HL-60 (cell line): Measurements from ENCODE around the gene INSRR.

Experiments
- DNase-seq, 2 experiments: peaks; one replicate each; pipeline ENCODE4 v3.0.0-alpha.2; 2010 to 2020; ENCODE audit warnings: low read depth in 1 of 2, low spot score in 1 of 2
- H3K27ac ChIP-seq: fragments of 250-450 bp; sonication (Bioruptor Pico); replicated peaks from 2 replicates; pipeline ENCODE4 v1.5.1; 2020; ENCODE audit warnings: mild to moderate bottlenecking, moderate library complexity
- H3K27me3 ChIP-seq: fragments of 250-450 bp; sonication (Bioruptor Pico); 2 replicates; pipeline ENCODE4 v1.5.1; 2021; ENCODE audit warnings: mild to moderate bottlenecking, moderate library complexity; ENCODE audit not compliant: insufficient read depth, poor library complexity, severe bottlenecking
- H3K4me3 ChIP-seq: replicated peaks from 2 replicates; pipeline ENCODE4 v1.5.1; 2011; ENCODE audit warnings: mild to moderate bottlenecking, control low read depth, low read length; ENCODE audit not compliant: insufficient read depth
- CTCF ChIP-seq: IDR thresholded peaks from one replicate; pipeline ENCODE4 v1.5.1; 2011; ENCODE audit warnings: low read length, control low read depth, inconsistent platforms; ENCODE audit not compliant: insufficient read depth
- GABPA ChIP-seq: IDR thresholded peaks from 2 replicates; pipeline ENCODE4 v1.6.1; 2012; ENCODE audit warnings: low read depth
- POLR2AphosphoS5 ChIP-seq: IDR thresholded peaks from 2 replicates; pipeline ENCODE4 v1.6.1; 2012; ENCODE audit warnings: low read depth
- SPI1 ChIP-seq: IDR thresholded peaks from 2 replicates; pipeline ENCODE4 v1.6.1; 2012; ENCODE audit warnings: low read depth, mild to moderate bottlenecking, borderline replicate concordance
- TF ChIP-seq, protein P1 (sequence below): IDR thresholded peaks from 2 replicates; pipeline ENCODE4 v1.6.1; 2012; ENCODE audit warnings: low read depth; ENCODE audit not compliant: insufficient replicate concordance

INSRR gene

GRCh38 chr1:156853761-156854160 lies 5.2 kb downstream of the INSRR start:
- DNase-seq = no peak
- TF ChIP-seq CTCF = no peak
- TF ChIP-seq SPI1 = no peak
- no peak for TF ChIP-seq GABPA
- Histone ChIP-seq H3K4me3 (no peak overlapping the region), H3K27me3 (peaks cover 35% of the 10 kb centered on the region), H3K27ac (no peak overlapping the region)

- H3K27ac ChIP-seq = no peak overlapping the region
- TF ChIP-seq, protein P1, sequence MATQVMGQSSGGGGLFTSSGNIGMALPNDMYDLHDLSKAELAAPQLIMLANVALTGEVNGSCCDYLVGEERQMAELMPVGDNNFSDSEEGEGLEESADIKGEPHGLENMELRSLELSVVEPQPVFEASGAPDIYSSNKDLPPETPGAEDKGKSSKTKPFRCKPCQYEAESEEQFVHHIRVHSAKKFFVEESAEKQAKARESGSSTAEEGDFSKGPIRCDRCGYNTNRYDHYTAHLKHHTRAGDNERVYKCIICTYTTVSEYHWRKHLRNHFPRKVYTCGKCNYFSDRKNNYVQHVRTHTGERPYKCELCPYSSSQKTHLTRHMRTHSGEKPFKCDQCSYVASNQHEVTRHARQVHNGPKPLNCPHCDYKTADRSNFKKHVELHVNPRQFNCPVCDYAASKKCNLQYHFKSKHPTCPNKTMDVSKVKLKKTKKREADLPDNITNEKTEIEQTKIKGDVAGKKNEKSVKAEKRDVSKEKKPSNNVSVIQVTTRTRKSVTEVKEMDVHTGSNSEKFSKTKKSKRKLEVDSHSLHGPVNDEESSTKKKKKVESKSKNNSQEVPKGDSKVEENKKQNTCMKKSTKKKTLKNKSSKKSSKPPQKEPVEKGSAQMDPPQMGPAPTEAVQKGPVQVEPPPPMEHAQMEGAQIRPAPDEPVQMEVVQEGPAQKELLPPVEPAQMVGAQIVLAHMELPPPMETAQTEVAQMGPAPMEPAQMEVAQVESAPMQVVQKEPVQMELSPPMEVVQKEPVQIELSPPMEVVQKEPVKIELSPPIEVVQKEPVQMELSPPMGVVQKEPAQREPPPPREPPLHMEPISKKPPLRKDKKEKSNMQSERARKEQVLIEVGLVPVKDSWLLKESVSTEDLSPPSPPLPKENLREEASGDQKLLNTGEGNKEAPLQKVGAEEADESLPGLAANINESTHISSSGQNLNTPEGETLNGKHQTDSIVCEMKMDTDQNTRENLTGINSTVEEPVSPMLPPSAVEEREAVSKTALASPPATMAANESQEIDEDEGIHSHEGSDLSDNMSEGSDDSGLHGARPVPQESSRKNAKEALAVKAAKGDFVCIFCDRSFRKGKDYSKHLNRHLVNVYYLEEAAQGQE = no peak
- TF ChIP-seq GABPA (no peak), CTCF (no peak), SPI1 (no peak), POLR2AphosphoS5 (no peak)
- H3K4me3 ChIP-seq = no peak overlapping the region
- H3K27me3 ChIP-seq = peaks cover 33% of the 10 kb centered on the region
- DNase-seq = no peak
Observed at GRCh38 chr1:156852418-156852874, 6.5 kb downstream of the INSRR start.

- DNase-seq = no peak
- no peak overlapping the region for H3K4me3 ChIP-seq
- H3K27me3 ChIP-seq = peaks cover 37% of the 10 kb centered on the region
- H3K27ac ChIP-seq = no peak overlapping the region
- TF ChIP-seq CTCF (no peak), GABPA (no peak)
Observed at GRCh38 chr1:156851779-156852417, 7.0 kb downstream of the INSRR start.

DNA sequence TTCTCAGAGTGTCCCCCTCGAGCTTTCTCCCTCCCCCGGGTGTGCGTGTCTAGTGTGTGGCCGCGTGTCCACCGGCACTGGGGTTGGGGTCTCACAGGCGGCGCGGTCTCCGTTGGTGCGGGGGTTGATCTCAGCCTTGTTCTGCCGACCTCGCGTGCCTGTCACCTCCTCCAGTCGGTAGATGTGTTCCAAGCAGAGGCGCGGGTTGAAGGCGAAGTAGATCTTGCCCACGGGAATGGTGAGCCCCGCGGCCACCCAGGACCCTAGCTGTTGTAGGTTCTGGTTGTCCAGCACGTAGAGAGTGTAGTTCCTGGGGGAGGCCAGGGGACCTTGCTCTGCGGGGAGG lies 9.8 kb downstream of the INSRR start:
- peaks cover 55% of the 10 kb centered on the region for H3K27me3 ChIP-seq
- TF ChIP-seq, protein P1 = no peak
- TF ChIP-seq CTCF (no peak), SPI1 (no peak), GABPA (no peak), POLR2AphosphoS5 (no peak)
- H3K27ac ChIP-seq = no peak overlapping the region
- no peak overlapping the region for H3K4me3 ChIP-seq
- DNase-seq = no peak
